Measurements from ENCODE around the gene ZNF780A.

- TF ChIP-seq EZH2phosphoT487 (IDR thresholded peaks at IDR 0.05; ENCODE audit: low read depth), result no peak
- TF ChIP-seq, protein P1, sequence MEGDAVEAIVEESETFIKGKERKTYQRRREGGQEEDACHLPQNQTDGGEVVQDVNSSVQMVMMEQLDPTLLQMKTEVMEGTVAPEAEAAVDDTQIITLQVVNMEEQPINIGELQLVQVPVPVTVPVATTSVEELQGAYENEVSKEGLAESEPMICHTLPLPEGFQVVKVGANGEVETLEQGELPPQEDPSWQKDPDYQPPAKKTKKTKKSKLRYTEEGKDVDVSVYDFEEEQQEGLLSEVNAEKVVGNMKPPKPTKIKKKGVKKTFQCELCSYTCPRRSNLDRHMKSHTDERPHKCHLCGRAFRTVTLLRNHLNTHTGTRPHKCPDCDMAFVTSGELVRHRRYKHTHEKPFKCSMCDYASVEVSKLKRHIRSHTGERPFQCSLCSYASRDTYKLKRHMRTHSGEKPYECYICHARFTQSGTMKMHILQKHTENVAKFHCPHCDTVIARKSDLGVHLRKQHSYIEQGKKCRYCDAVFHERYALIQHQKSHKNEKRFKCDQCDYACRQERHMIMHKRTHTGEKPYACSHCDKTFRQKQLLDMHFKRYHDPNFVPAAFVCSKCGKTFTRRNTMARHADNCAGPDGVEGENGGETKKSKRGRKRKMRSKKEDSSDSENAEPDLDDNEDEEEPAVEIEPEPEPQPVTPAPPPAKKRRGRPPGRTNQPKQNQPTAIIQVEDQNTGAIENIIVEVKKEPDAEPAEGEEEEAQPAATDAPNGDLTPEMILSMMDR (IDR thresholded peaks at IDR 0.05; ENCODE audit: low read depth, low read length), result no peak
These were observed 12.9 kb upstream of the ZNF780A start for GRCh38 chr19:40103600-40103999.

Data from OCI-LY3 (cell line).